Activated CD4-positive, alpha-beta T cell treated with anti-CD3 and anti-CD28 coated beads, Interleukin-2, amount 50 U/mL, for 1 hour (primary cell): ENCODE results near the gene RAPGEFL1.
A peak's percentile ranks its signal among the peaks of the same experiment; 100 is the strongest.
"Not testable (repeated sequence)": the region's sequence is repeated elsewhere in the genome, so short reads cannot be mapped to it uniquely, and the experiment has no call there.

Source experiments
- DNase-seq: peaks from one replicate; pipeline ENCODE4 v3.0.0-alpha.2; 2020

RAPGEFL1 gene

GRCh38 chr17:40174514-40174913, 2.8 kb upstream of the RAPGEFL1 start:
- DNase-seq = no peak

- DNase-seq = no peak
Observed at GRCh38 chr17:40175928-40176753, 1.1 kb upstream of the RAPGEFL1 start.

GRCh38 chr17:40176754-40177110, 538 bp upstream of the RAPGEFL1 start:
- no peak for DNase-seq

GRCh38 chr17:40178021-40178601, 841 bp downstream of the RAPGEFL1 start:
- no peak for DNase-seq

- no peak for DNase-seq
Observed at GRCh38 chr17:40178660-40179059, 1.4 kb downstream of the RAPGEFL1 start.

- no peak for DNase-seq
Observed at GRCh38 chr17:40179923-40180659, 2.8 kb downstream of the RAPGEFL1 start.

- no peak for DNase-seq
Observed at GRCh38 chr17:40180694-40181093, 3.4 kb downstream of the RAPGEFL1 start.

GRCh38 chr17:40181205-40181604, 3.9 kb downstream of the RAPGEFL1 start:
- no peak for DNase-seq

- no peak for DNase-seq
Observed at GRCh38 chr17:40182606-40183005, 5.3 kb downstream of the RAPGEFL1 start.

- DNase-seq = no peak
Observed at GRCh38 chr17:40187238-40187637, 10.0 kb downstream of the RAPGEFL1 start.

GRCh38 chr17:40188694-40189093, 11.4 kb downstream of the RAPGEFL1 start:
- no peak for DNase-seq

GRCh38 chr17:40190197-40191021, 13.1 kb downstream of the RAPGEFL1 start:
- DNase-seq = peak; percentile 33

- DNase-seq = peak; percentile 63
Observed at GRCh38 chr17:40191237-40192208, 14.3 kb downstream of the RAPGEFL1 start.

GRCh38 chr17:40192961-40193360, 15.7 kb downstream of the RAPGEFL1 start:
- DNase-seq = no peak

GRCh38 chr17:40194821-40195220, 17.6 kb downstream of the RAPGEFL1 start:
- DNase-seq = no peak

- DNase-seq = no peak
Observed at GRCh38 chr17:40197550-40197949, 20.3 kb downstream of the RAPGEFL1 start.

- DNase-seq = not testable (repeated sequence)
Observed at GRCh38 chr17:40197965-40198456, 20.7 kb downstream of the RAPGEFL1 start.

GRCh38 chr17:40198576-40198975, 21.3 kb downstream of the RAPGEFL1 start:
- no peak for DNase-seq

- no peak for DNase-seq
Observed at GRCh38 chr17:40203131-40203530, 25.9 kb downstream of the RAPGEFL1 start.

- not testable (repeated sequence) for DNase-seq
Observed at GRCh38 chr17:40206193-40206592, 28.9 kb downstream of the RAPGEFL1 start.

- no peak for DNase-seq
Observed at GRCh38 chr17:40209404-40210093, 32.3 kb downstream of the RAPGEFL1 start.
